Measurements from ENCODE around the gene DDN.

DNA sequence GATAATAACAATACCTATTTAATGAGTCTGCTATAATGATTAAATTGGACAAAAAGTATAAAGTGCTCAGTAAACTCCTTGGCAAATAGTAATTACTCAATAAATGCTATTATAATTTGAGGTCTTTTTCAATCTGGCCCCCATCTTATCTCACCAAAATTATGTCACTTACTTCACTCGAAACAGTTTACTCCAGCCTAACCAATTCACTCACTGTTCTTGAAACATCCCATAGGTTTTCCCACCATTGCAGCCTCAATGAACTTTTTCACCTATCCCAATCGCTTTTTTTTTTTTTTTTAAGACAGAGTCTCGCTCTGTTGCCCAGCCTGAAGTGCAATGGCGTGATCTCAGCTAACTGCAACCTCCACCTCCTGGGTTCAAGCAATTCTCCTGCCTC is 36.9 kb upstream of the DDN start:
- TF ChIP-seq POLR2AphosphoS5 (IDR thresholded peaks at IDR 0.05) (no peak), POLR2A (IDR thresholded peaks at IDR 0.05) (no peak)
- TF ChIP-seq, protein P1, sequence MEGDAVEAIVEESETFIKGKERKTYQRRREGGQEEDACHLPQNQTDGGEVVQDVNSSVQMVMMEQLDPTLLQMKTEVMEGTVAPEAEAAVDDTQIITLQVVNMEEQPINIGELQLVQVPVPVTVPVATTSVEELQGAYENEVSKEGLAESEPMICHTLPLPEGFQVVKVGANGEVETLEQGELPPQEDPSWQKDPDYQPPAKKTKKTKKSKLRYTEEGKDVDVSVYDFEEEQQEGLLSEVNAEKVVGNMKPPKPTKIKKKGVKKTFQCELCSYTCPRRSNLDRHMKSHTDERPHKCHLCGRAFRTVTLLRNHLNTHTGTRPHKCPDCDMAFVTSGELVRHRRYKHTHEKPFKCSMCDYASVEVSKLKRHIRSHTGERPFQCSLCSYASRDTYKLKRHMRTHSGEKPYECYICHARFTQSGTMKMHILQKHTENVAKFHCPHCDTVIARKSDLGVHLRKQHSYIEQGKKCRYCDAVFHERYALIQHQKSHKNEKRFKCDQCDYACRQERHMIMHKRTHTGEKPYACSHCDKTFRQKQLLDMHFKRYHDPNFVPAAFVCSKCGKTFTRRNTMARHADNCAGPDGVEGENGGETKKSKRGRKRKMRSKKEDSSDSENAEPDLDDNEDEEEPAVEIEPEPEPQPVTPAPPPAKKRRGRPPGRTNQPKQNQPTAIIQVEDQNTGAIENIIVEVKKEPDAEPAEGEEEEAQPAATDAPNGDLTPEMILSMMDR (IDR thresholded peaks at IDR 0.05) = no peak
